H1 (cell line): ENCODE measurements around the gene WHAMM. TPM values are rescaled to one million over a fixed set of nuclear protein-coding genes. Genes with fewer than 3 reads are reported as not detected.

Experiments
- CTCF ChIA-PET: fragments of 300-600 bp; sonication (Branson Sonifier 250); formaldehyde crosslinking; loops from one replicate; lab custom pipeline; 2021; ENCODE audit not compliant: partially characterized antibody; lab: Charles Lee
- POLR2A ChIA-PET: fragments of 300-600 bp; sonication (Branson Sonifier 250); formaldehyde crosslinking; loops from one replicate; lab custom pipeline; 2021; ENCODE audit warnings: inconsistent platforms; ENCODE audit not compliant: partially characterized antibody; lab: Charles Lee
- DNase-seq, 2 experiments: peaks; one replicate each; pipeline versions ENCODE4 v3.0.0 to v3.0.0-alpha.2; 2010 to 2022; ENCODE audit warnings: low spot score in 2 of 2, low read depth in 1 of 2, mixed read lengths in 1 of 2
- FAIRE-seq: peaks from 2 replicates; lab custom pipeline; 2011; peaks lifted over from hg19 to GRCh38; lab: Jason Lieb, UNC
- H2AFZ ChIP-seq: 2 replicates; pipeline ENCODE4 v1.8.1; 2012; ENCODE audit warnings: low read length, inconsistent platforms
- H2AK5ac ChIP-seq: 2 replicates; pipeline ENCODE4 v1.6.1; 2013; ENCODE audit warnings: low read depth, low read length
- H2BK120ac ChIP-seq: replicated peaks from 2 replicates; pipeline ENCODE3; 2013; ENCODE audit warnings: low read depth, low read length, inconsistent platforms
- H2BK12ac ChIP-seq: 2 replicates; pipeline ENCODE4 v1.6.1; 2013; ENCODE audit warnings: low read depth, low read length
- H2BK15ac ChIP-seq: 2 replicates; pipeline ENCODE4 v1.6.1; 2013; ENCODE audit warnings: low read length
- H2BK20ac ChIP-seq: 2 replicates; pipeline ENCODE4 v1.6.1; 2013; ENCODE audit warnings: low read length
- H2BK5ac ChIP-seq: 2 replicates; pipeline ENCODE4 v1.6.1; 2013; ENCODE audit warnings: low read depth, low read length
- H3K14ac ChIP-seq: 2 replicates; pipeline ENCODE4 v1.6.1; 2013; ENCODE audit warnings: inconsistent platforms; ENCODE audit not compliant: insufficient read length
- H3K18ac ChIP-seq: 2 replicates; pipeline ENCODE4 v1.6.1; 2013; ENCODE audit warnings: low read length; ENCODE audit errors: extremely low read depth
- H3K23ac ChIP-seq: 2 replicates; pipeline ENCODE4 v1.6.1; 2013; ENCODE audit warnings: inconsistent platforms; ENCODE audit not compliant: insufficient read length
- H3K23me2 ChIP-seq: 2 replicates; pipeline ENCODE4 v1.6.1; 2013; ENCODE audit warnings: low read depth, low read length
- H3K27ac ChIP-seq: 2 replicates; pipeline ENCODE4 v1.6.1; 2011; ENCODE audit warnings: low read depth, low read length, inconsistent platforms
- H3K27me3 ChIP-seq, 4 experiments: replicated peaks in 1 of 4; 1 replicate in 1 of 4; 2 replicates in 3 of 4; pipeline versions ENCODE4 v1.6.1 to v1.8.1; 2011 to 2013; ENCODE audit warnings: low read length in 3 of 4, mild to moderate bottlenecking in 3 of 4, inconsistent platforms in 2 of 4, mixed read lengths in 2 of 4, moderate library complexity in 1 of 4; ENCODE audit not compliant: control insufficient read depth in 3 of 4, insufficient read depth in 3 of 4; ENCODE audit errors: extremely low read depth in 1 of 4
- H3K36me3 ChIP-seq, 4 experiments: 2 replicates each; pipeline versions ENCODE4 v1.6.1 to v1.8.1; 2011 to 2013; ENCODE audit warnings: mild to moderate bottlenecking in 4 of 4, low read length in 3 of 4, moderate library complexity in 2 of 4, control low read depth in 1 of 4, inconsistent platforms in 1 of 4; ENCODE audit not compliant: insufficient read depth in 4 of 4, control insufficient read depth in 2 of 4
- H3K4ac ChIP-seq: replicated peaks from 2 replicates; pipeline ENCODE3; 2013; ENCODE audit warnings: low read length, low read depth, mixed read lengths, inconsistent platforms; ENCODE audit not compliant: insufficient read length
- H3K4me1 ChIP-seq, 4 experiments: replicated peaks in 1 of 4; 1 replicate in 1 of 4; 2 replicates in 3 of 4; pipeline versions ENCODE4 v1.6.1 to v1.8.1; 2011 to 2013; ENCODE audit warnings: low read length in 3 of 4, inconsistent platforms in 2 of 4, mixed read lengths in 1 of 4; ENCODE audit not compliant: insufficient read depth in 4 of 4, control insufficient read depth in 3 of 4
- H3K4me2 ChIP-seq, 2 experiments: 2 replicates each; pipeline versions ENCODE4 v1.6.1 to v1.8.1; 2011 to 2013; ENCODE audit warnings: low read depth in 2 of 2, low read length in 2 of 2, control low read depth in 1 of 2, inconsistent platforms in 1 of 2, mild to moderate bottlenecking in 1 of 2; ENCODE audit not compliant: insufficient read depth in 1 of 2
- H3K4me3 ChIP-seq, 4 experiments: fragments of 200-600, 300-600 bp in 1 of 4; sonication (generic), shearing (Covaris generic), sonication (Bioruptor Twin) in 1 of 4; 2 replicates each; pipeline versions ENCODE4 v1.5.1 to v1.8.1; 2011 to 2016; ENCODE audit warnings: low read length in 4 of 4, low read depth in 3 of 4, control low read depth in 2 of 4, inconsistent platforms in 2 of 4, mild to moderate bottlenecking in 2 of 4, mixed read lengths in 1 of 4, moderate library complexity in 1 of 4; ENCODE audit not compliant: insufficient read depth in 2 of 4; ENCODE audit errors: extremely low read depth in 1 of 4
- H3K56ac ChIP-seq: replicated peaks from 2 replicates; pipeline ENCODE3; 2013; ENCODE audit warnings: low read depth, mild to moderate bottlenecking, mixed read lengths, low read length, inconsistent platforms; ENCODE audit not compliant: insufficient read length
- H3K79me1 ChIP-seq: 2 replicates; pipeline ENCODE4 v1.6.1; 2013; ENCODE audit warnings: low read depth, low read length, control low read depth
- H3K79me2 ChIP-seq, 2 experiments: 2 replicates each; pipeline versions ENCODE4 v1.6.1 to v1.8.1; 2012 to 2013; ENCODE audit warnings: low read length in 2 of 2, mild to moderate bottlenecking in 2 of 2, inconsistent platforms in 1 of 2; ENCODE audit not compliant: insufficient read depth in 2 of 2, control insufficient read depth in 1 of 2
- H3K9ac ChIP-seq, 4 experiments: replicated peaks in 1 of 4; 1 replicate in 1 of 4; 2 replicates in 3 of 4; pipeline versions ENCODE4 v1.6.1 to v1.8.1; 2011 to 2013; ENCODE audit warnings: low read depth in 3 of 4, low read length in 3 of 4, control low read depth in 2 of 4, mild to moderate bottlenecking in 2 of 4, moderate library complexity in 2 of 4, inconsistent platforms in 1 of 4; ENCODE audit errors: extremely low read depth in 1 of 4
- H3K9me3 ChIP-seq, 2 experiments: 2 replicates each; pipeline versions ENCODE4 v1.6.1 to v1.8.1; 2012 to 2013; ENCODE audit warnings: mild to moderate bottlenecking in 2 of 2, moderate library complexity in 2 of 2, control low read depth in 1 of 2, inconsistent platforms in 1 of 2, low read depth in 1 of 2, low read length in 1 of 2, mixed read lengths in 1 of 2; ENCODE audit not compliant: insufficient read depth in 2 of 2
- H4K20me1 ChIP-seq, 2 experiments: replicated peaks in 1 of 2; 2 replicates each; pipeline versions ENCODE3 to v1.8.1; 2011 to 2013; ENCODE audit warnings: inconsistent platforms in 2 of 2, low read length in 2 of 2, mild to moderate bottlenecking in 1 of 2; ENCODE audit not compliant: insufficient read depth in 2 of 2, control insufficient read depth in 1 of 2
- H4K5ac ChIP-seq: 2 replicates; pipeline ENCODE4 v1.6.1; 2013; ENCODE audit warnings: low read length, low read depth, mixed read lengths, inconsistent platforms; ENCODE audit not compliant: insufficient read length
- H4K8ac ChIP-seq: 2 replicates; pipeline ENCODE4 v1.8.0; 2013; ENCODE audit warnings: mild to moderate bottlenecking, moderate library complexity, low read length, inconsistent platforms; ENCODE audit not compliant: insufficient read depth; ENCODE audit errors: extremely low read depth
- H4K91ac ChIP-seq: replicated peaks from 2 replicates; pipeline ENCODE3; 2013; ENCODE audit warnings: low read length, mixed read lengths, inconsistent platforms; ENCODE audit not compliant: insufficient read length
- BCL11A ChIP-seq, 2 experiments: IDR thresholded peaks; one replicate each; pipeline ENCODE4 v1.6.1; 2011; ENCODE audit warnings: low read depth in 2 of 2, low read length in 2 of 2, mild to moderate bottlenecking in 2 of 2
- CTBP2 ChIP-seq: IDR thresholded peaks from 2 replicates; pipeline ENCODE4 v1.7.0; 2011; ENCODE audit warnings: borderline replicate concordance, mild to moderate bottlenecking, moderate library complexity, mixed read lengths, low read length; ENCODE audit not compliant: insufficient read depth, insufficient read length
- FOSL1 ChIP-seq: IDR thresholded peaks from 2 replicates; pipeline ENCODE4 v1.6.1; 2011; ENCODE audit warnings: mild to moderate bottlenecking, low read depth, low read length, moderate library complexity; ENCODE audit not compliant: insufficient read depth
- KDM4A ChIP-seq: IDR thresholded peaks from one replicate; pipeline ENCODE4 v1.7.1; 2012; ENCODE audit warnings: low read depth, mild to moderate bottlenecking, moderate library complexity, low read length, inconsistent platforms; ENCODE audit not compliant: severe bottlenecking
- KDM5A ChIP-seq: fragments of 200-600 bp; IDR thresholded peaks from 2 replicates; pipeline ENCODE4 v1.7.1; 2012; ENCODE audit warnings: mild to moderate bottlenecking, low read length, inconsistent platforms, mixed read lengths
- POU5F1 ChIP-seq: IDR thresholded peaks from 2 replicates; pipeline ENCODE4 v1.6.1; 2011; ENCODE audit warnings: low read depth, mild to moderate bottlenecking, low read length, moderate library complexity
- RFX5 ChIP-seq: IDR thresholded peaks from 2 replicates; pipeline ENCODE4 v1.6.1; 2011; ENCODE audit warnings: low read depth, low read length, improper control_type of control experiment, borderline replicate concordance
- SUZ12 ChIP-seq: fragments of 200-600 bp; sonication (generic); IDR thresholded peaks from 2 replicates; pipeline ENCODE4 v1.6.1; 2012; ENCODE audit warnings: mild to moderate bottlenecking, inconsistent platforms, low read length, moderate library complexity, mixed read lengths
- TAF7 ChIP-seq: optimal IDR thresholded peaks from 2 replicates; pipeline ENCODE3; 2011; ENCODE audit warnings: low read depth, mild to moderate bottlenecking, inconsistent platforms, low read length, moderate library complexity, borderline replicate concordance
- YY1 ChIP-seq: IDR thresholded peaks from 2 replicates; pipeline ENCODE4 v1.6.1; 2011; ENCODE audit warnings: low read depth, mild to moderate bottlenecking, low read length
- WGBS, 2 experiments: shearing (Covaris generic) in 1 of 2; methylation state at CpG; one replicate each; pipeline versions ENCODE4 v1.1.6 to v1.1.7; 2013 to 2015; ENCODE audit warnings: low lambda C conversion rate in 2 of 2, mixed read lengths in 2 of 2, inconsistent platforms in 1 of 2, low coverage in 1 of 2, missing lambda C conversion rate in 1 of 2; ENCODE audit not compliant: insufficient replicate concordance in 2 of 2, insufficient coverage in 1 of 2, insufficient read length in 1 of 2; ENCODE audit errors: extremely low coverage in 1 of 2, missing lambda C conversion rate in 1 of 2; 5-methylcytosine and 5-hydroxymethylcytosine counted together
- polyA plus RNA-seq, 7 experiments: library from polyadenylated mRNA; depleted of rRNA in 3 of 7; stranded (reverse) in 5 of 7; unstranded in 2 of 7; fragments of >200 nt in 5 of 7; fragments of 200-250 nt in 2 of 7; gene quantifications; 1 replicate in 5 of 7; 2 replicates in 1 of 7; 4 replicates in 1 of 7; pipeline versions ENCODE4 v1.2.1 to v1.2.3, GENCODE V29; 2011 to 2013; ENCODE audit warnings: missing spikeins in 2 of 7, mixed read lengths in 2 of 7
- total RNA-seq: library from RNA; stranded (reverse); fragmentation: NEBNext Ultra II Directional; extraction: Animal tissue kit (Norgen Biotek cat#: 25700); gene quantifications from 2 replicates; pipeline ENCODE4 v1.2.1, GENCODE V29; 2021
- TF ChIP-seq, protein P1 (sequence below): IDR thresholded peaks from 2 replicates; pipeline ENCODE4 v1.6.1; 2011; ENCODE audit warnings: low read length, improper control_type of control experiment
- TF ChIP-seq, protein P2 (sequence below): IDR thresholded peaks from 2 replicates; pipeline ENCODE4 v1.6.1; 2012; ENCODE audit warnings: inconsistent platforms

WHAMM gene
- total and polyA plus RNA-seq, 2 of the 8 experiments (the other 6 are each of a cell fraction or from before 2014, with no cell fraction given), result 1.1 to 3.3 TPM

DNA sequence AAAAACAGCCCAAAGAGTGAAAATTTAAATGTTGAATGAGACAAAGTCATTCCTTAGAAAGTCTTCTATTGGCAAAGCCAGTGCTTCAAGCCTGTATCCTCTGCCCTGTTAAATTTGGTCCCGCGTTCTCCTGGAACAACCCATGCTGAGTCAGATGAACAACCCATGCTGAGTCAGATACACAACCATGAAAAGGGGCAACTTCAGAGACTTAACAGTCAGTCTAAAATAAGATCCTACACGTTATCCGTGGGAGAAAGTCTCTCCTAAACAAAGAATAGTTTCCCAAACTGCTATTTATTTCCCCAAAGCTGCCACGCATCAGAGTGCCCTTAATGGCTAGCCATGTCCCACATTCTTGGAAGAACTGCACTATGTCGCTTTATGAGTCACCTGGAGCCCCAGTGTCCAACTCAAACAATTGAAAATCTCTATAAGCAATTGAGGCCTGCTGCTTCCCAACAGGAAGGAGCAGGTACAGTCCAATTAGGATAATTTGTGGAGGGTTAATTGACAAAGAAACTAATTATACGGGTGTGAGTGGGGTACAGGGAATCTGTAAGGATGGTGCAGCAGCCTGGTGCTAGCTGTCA lies 66.1 kb downstream of the WHAMM start:
- Histone ChIP-seq H3K18ac (no peak overlapping the region), H2BK12ac (no peak overlapping the region), H3K9me3 (no peaks in the 10 kb centered on the region)
- no peak for DNase-seq
- TF ChIP-seq, protein P1, sequence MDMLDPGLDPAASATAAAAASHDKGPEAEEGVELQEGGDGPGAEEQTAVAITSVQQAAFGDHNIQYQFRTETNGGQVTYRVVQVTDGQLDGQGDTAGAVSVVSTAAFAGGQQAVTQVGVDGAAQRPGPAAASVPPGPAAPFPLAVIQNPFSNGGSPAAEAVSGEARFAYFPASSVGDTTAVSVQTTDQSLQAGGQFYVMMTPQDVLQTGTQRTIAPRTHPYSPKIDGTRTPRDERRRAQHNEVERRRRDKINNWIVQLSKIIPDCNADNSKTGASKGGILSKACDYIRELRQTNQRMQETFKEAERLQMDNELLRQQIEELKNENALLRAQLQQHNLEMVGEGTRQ, result no peak
- TF ChIP-seq YY1 (no peak), SUZ12 (no peak), CTBP2 (no peak), BCL11A (IDR thresholded peaks at IDR 0.05; ENCODE audit: low read depth in 2 of 2, low read length in 2 of 2) (no peak), KDM5A (no peak), POU5F1 (no peak), KDM4A (no peak), TAF7 (no peak), RFX5 (no peak), FOSL1 (no peak)
- TF ChIP-seq, protein P2, sequence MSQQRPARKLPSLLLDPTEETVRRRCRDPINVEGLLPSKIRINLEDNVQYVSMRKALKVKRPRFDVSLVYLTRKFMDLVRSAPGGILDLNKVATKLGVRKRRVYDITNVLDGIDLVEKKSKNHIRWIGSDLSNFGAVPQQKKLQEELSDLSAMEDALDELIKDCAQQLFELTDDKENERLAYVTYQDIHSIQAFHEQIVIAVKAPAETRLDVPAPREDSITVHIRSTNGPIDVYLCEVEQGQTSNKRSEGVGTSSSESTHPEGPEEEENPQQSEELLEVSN, result no peak
- TF ChIP-seq, all 59 proteins: peak for 0
- Histone ChIP-seq H3K79me1 (no peaks in the 10 kb centered on the region), H2AK5ac (no peak overlapping the region), H4K91ac (no peak overlapping the region), H4K20me1 (no peaks in the 10 kb centered on the region), H2AFZ (no peak overlapping the region), H4K5ac (no peak overlapping the region), H3K9ac (no peak overlapping the region), H2BK5ac (no peak overlapping the region), H3K4me1 (no peaks in the 10 kb centered on the region), H3K27me3 (no peaks in the 10 kb centered on the region), H3K23me2 (no peaks in the 10 kb centered on the region), H2BK120ac (no peak overlapping the region), H3K14ac (no peak overlapping the region), H3K56ac (no peak overlapping the region), H2BK20ac (no peak overlapping the region), H3K27ac (no peak overlapping the region), H3K4me2 (no peak overlapping the region), H3K4ac (no peak overlapping the region), H4K8ac (no peak overlapping the region), H3K36me3 (no peaks in the 10 kb centered on the region), H3K4me3 (no peak overlapping the region), H2BK15ac (no peak overlapping the region), H3K23ac (no peak overlapping the region), H3K79me2 (no peaks in the 10 kb centered on the region)
- CTCF ChIA-PET, result no interaction called here
- POLR2A ChIA-PET, result no interaction called here
- no peak for FAIRE-seq
- 91% methylated on average over 7 of the region's 7 CpGs; no CpG with 5 or more reads in 1 of the 2 experiments for WGBS, 2 experiments
